ENCODE measurements around the gene MS4A6E. TPM values are rescaled to one million over a fixed set of nuclear protein-coding genes. Genes with fewer than 3 reads are reported as not detected.

Gene MS4A6E
- total RNA-seq, 1 experiment from 2014 or later: not detected

DNA sequence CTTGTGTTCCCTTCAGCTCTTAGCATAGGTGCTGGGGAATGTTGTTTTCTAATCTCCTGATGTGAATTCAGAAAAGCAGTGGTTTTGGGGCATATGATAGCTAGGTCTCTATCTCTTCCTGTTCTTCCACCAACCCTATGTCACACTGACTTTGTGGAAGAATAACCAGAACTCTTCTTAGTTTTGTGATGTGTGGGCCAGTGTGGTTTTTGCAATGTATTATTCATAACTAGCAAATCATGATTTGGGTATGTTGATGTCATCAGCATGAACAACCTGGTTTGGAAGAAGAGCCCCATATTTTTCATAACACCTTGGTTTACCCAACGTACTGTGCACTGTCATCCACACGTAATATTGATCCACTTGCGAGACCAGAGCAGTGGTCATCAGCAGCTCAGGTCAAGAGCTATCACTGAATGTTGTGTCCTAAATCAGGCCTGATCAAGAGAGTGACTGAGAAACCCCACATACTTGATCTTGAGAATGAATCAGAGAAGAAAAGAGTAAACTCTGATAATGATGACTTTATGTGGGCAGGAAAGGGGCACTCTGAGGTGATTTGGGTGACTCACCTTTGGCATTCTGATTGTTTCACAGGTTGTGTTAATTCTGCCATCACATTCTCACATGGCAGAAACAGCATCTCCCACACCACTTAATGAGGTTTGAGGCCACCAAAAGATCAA lies 19.4 kb upstream of the MS4A6E start:
- Histone ChIP-seq H3K27ac (ENCODE audit: low read depth, low read length, poor library complexity, severe bottlenecking) (no peak overlapping the region), H3K36me3 (ENCODE audit: insufficient read depth, low read length, poor library complexity, severe bottlenecking) (no peaks in the 10 kb centered on the region), H3K4me3 (ENCODE audit: low read depth, low read length, poor library complexity, severe bottlenecking) (no peak overlapping the region), H3K27me3 (replicated peaks; ENCODE audit: insufficient read depth, low read depth, low read length, poor library complexity) (no peaks in the 10 kb centered on the region), H3K9me3 (ENCODE audit: low read depth, low read length, poor library complexity, severe bottlenecking) (no peaks in the 10 kb centered on the region), H3K4me1 (ENCODE audit: insufficient read depth, low read length, poor library complexity, severe bottlenecking) (no peaks in the 10 kb centered on the region)
- DNase-seq (ENCODE audit: low spot score): no peak
- TF ChIP-seq EZH2 (IDR thresholded peaks at IDR 0.05; ENCODE audit: borderline replicate concordance, low read depth, low read length, poor library complexity, severe bottlenecking): no peak
- TF ChIP-seq, protein P1, sequence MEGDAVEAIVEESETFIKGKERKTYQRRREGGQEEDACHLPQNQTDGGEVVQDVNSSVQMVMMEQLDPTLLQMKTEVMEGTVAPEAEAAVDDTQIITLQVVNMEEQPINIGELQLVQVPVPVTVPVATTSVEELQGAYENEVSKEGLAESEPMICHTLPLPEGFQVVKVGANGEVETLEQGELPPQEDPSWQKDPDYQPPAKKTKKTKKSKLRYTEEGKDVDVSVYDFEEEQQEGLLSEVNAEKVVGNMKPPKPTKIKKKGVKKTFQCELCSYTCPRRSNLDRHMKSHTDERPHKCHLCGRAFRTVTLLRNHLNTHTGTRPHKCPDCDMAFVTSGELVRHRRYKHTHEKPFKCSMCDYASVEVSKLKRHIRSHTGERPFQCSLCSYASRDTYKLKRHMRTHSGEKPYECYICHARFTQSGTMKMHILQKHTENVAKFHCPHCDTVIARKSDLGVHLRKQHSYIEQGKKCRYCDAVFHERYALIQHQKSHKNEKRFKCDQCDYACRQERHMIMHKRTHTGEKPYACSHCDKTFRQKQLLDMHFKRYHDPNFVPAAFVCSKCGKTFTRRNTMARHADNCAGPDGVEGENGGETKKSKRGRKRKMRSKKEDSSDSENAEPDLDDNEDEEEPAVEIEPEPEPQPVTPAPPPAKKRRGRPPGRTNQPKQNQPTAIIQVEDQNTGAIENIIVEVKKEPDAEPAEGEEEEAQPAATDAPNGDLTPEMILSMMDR (conservative IDR thresholded peaks at IDR 0.05; ENCODE audit: low read depth, low read length): no peak
- BruUV-seq (replicated peaks): no TSS peak
- POLR2A ChIA-PET (ENCODE audit: low non-redundant PET): no interaction called here
- intact Hi-C loops (cut with micrococcal nuclease; ENCODE audit: unreplicated experiment): no loop called here
- CTCF ChIA-PET: no interaction called here

DNA sequence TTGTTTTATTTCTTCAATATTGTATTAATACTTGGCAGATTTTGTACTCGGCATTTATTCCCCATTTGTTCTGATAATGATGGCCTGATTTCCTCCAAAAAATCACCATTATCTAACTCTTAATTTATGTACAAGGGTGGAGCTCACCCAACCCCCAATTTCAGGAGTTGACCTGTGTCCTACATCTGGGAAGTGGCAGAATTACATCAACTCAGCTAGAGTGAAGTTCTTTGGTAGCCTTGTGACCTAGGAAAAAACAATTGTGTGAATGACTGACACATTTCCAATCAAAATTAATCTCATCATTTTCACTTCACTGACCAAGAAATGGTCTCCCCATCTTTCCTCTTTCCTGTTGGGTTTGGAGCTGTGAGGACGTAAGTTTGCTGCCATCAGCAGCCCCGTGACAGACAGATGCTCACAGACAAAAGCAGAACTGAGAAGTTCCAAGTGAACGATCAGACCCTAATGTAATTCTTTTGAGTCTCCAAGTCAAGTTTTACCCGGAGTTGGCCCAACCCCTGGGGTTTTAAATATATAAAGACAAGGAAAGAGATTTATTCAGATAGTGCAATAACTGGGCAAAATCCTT lies 16.6 kb upstream of the MS4A6E start:
- no TSS peak for BruUV-seq (replicated peaks)
- no peaks in the 10 kb centered on the region for H3K27me3 ChIP-seq (replicated peaks; ENCODE audit: insufficient read depth, low read depth, low read length, poor library complexity)
- no peaks in the 10 kb centered on the region for H3K4me1 ChIP-seq (ENCODE audit: insufficient read depth, low read length, poor library complexity, severe bottlenecking)
- POLR2A ChIA-PET (ENCODE audit: low non-redundant PET): no interaction called here
- no peak for DNase-seq (ENCODE audit: low spot score)
- no peaks in the 10 kb centered on the region for H3K36me3 ChIP-seq (ENCODE audit: insufficient read depth, low read length, poor library complexity, severe bottlenecking)
- TF ChIP-seq, protein P1 (conservative IDR thresholded peaks at IDR 0.05; ENCODE audit: low read depth, low read length): no peak
- no peak for TF ChIP-seq EZH2 (IDR thresholded peaks at IDR 0.05; ENCODE audit: borderline replicate concordance, low read depth, low read length, poor library complexity, severe bottlenecking)
- intact Hi-C loops (cut with micrococcal nuclease; ENCODE audit: unreplicated experiment): no loop called here
- no peak overlapping the region for H3K4me3 ChIP-seq (ENCODE audit: low read depth, low read length, poor library complexity, severe bottlenecking)
- H3K9me3 ChIP-seq (ENCODE audit: low read depth, low read length, poor library complexity, severe bottlenecking): no peaks in the 10 kb centered on the region
- CTCF ChIA-PET: no interaction called here
- no peak overlapping the region for H3K27ac ChIP-seq (ENCODE audit: low read depth, low read length, poor library complexity, severe bottlenecking)

DNA sequence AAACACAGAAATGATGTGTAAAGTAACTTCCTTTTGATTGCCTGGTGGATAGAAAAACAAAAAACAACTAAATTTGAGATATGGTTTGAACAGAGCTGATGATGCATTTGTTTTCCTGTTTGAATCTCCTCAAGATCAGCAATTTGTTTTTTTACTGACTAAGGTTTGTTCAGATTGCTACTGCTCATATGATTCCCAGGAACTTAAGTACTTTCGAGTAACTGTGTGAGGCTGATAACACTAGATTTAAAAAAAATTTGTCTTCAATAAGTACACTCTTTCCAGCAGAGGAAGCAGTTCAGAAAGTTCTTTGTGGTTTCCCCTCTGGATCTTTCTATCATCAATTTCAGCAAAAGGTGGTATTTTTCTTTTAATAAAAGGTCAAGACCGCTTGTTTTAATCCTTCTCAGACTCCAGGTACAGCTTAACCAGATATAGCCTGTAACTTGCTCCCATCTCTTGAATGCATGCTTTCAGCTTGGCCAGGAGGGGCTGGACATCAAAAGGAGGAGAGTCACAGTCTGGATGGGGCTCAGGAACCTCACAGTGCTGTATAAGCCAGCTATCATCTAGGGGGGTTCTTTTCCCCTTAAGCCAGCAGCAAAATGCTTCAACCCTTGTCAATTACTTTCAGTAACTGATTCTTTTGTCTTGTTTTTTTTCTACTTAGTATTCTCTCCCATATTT lies 12.3 kb upstream of the MS4A6E start:
- Histone ChIP-seq H3K27ac (ENCODE audit: low read depth, low read length, poor library complexity, severe bottlenecking) (no peak overlapping the region), H3K27me3 (replicated peaks; ENCODE audit: insufficient read depth, low read depth, low read length, poor library complexity) (peaks cover 4% of the 10 kb centered on the region), H3K9me3 (ENCODE audit: low read depth, low read length, poor library complexity, severe bottlenecking) (no peaks in the 10 kb centered on the region), H3K4me3 (ENCODE audit: low read depth, low read length, poor library complexity, severe bottlenecking) (no peak overlapping the region), H3K4me1 (ENCODE audit: insufficient read depth, low read length, poor library complexity, severe bottlenecking) (no peaks in the 10 kb centered on the region), H3K36me3 (ENCODE audit: insufficient read depth, low read length, poor library complexity, severe bottlenecking) (no peaks in the 10 kb centered on the region)
- DNase-seq (ENCODE audit: low spot score): no peak
- intact Hi-C loops (cut with micrococcal nuclease; ENCODE audit: unreplicated experiment): no loop called here
- TF ChIP-seq, protein P1 (conservative IDR thresholded peaks at IDR 0.05; ENCODE audit: low read depth, low read length): no peak
- TF ChIP-seq EZH2 (IDR thresholded peaks at IDR 0.05; ENCODE audit: borderline replicate concordance, low read depth, low read length, poor library complexity, severe bottlenecking): no peak
- CTCF ChIA-PET: no interaction called here
- POLR2A ChIA-PET (ENCODE audit: low non-redundant PET): no interaction called here
- no TSS peak for BruUV-seq (replicated peaks)

Data from A673 (cell line).